IPS DF 6.9 (cell line): ENCODE measurements around the gene ACER3.

Experiments
- DNase-seq: peaks from one replicate; pipeline ENCODE4 v3.0.0-alpha.2; 2013; ENCODE audit warnings: low read depth, low spot score
- H3K27ac ChIP-seq: one replicate; pipeline ENCODE4 v1.5.1; 2013; ENCODE audit warnings: low read length, control low read depth
- H3K27me3 ChIP-seq: 2 replicates; pipeline ENCODE4 v1.6.1; 2013; ENCODE audit warnings: mild to moderate bottlenecking, low read length; ENCODE audit not compliant: control insufficient read depth, insufficient read depth
- H3K36me3 ChIP-seq: 2 replicates; pipeline ENCODE4 v1.6.1; 2013; ENCODE audit warnings: low read length; ENCODE audit not compliant: control insufficient read depth, insufficient read depth
- H3K4me1 ChIP-seq: 2 replicates; pipeline ENCODE4 v1.6.1; 2013; ENCODE audit warnings: low read length; ENCODE audit not compliant: control insufficient read depth, insufficient read depth
- H3K4me3 ChIP-seq: 2 replicates; pipeline ENCODE4 v1.5.1; 2013; ENCODE audit warnings: mild to moderate bottlenecking, low read length
- H3K9me3 ChIP-seq: 2 replicates; pipeline ENCODE4 v1.6.1; 2013; ENCODE audit warnings: low read length, inconsistent platforms; ENCODE audit not compliant: control insufficient read depth, insufficient read depth
- WGBS: extraction: QIAGEN DNeasy Blood & Tissue Kit; methylation state at CpG from one replicate; pipeline ENCODE4 v1.1.7; 2013; ENCODE audit warnings: mixed read lengths, missing lambda C conversion rate; ENCODE audit not compliant: insufficient read length, insufficient coverage; 5-methylcytosine and 5-hydroxymethylcytosine counted together

The ACER3 gene

GRCh38 chr11:77036398-77036797, 175.7 kb downstream of the ACER3 start:
- H3K9me3 ChIP-seq, result no peaks in the 10 kb centered on the region
- peaks cover 2% of the 10 kb centered on the region; the same call in 1 of the 2 replicates for H3K4me1 ChIP-seq
- no peak for DNase-seq
- no peak overlapping the region for H3K4me3 ChIP-seq
- WGBS, result no CpG with 5 or more reads among the region's 5 CpGs
- H3K27ac ChIP-seq, result no peak overlapping the region
- no peaks in the 10 kb centered on the region for H3K36me3 ChIP-seq
- H3K27me3 ChIP-seq, result peaks cover 12% of the 10 kb centered on the region; the same call in 1 of the 2 replicates

DNA sequence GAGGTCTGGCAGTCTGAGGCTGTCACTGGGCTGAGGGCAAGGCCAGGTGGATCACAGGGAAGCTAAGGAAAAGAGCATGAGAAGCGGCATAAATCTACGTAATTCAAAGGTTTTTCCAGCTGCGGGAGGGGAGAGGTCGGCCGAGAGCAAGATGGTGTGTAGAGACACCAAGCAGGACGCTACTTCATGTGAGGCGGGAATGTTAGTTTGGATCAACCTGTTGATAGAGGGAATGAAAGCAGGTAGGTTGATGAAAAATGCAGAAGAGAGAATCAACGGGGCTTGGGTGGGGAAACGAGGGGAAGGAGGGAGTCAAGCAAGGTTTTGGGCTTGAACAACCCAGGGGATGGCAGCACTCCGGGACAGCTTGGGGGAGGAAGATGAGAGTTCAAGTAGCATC, 176.3 kb downstream of the ACER3 start:
- WGBS, result no CpG with 5 or more reads among the region's 10 CpGs
- peaks cover 12% of the 10 kb centered on the region; the same call in 1 of the 2 replicates for H3K27me3 ChIP-seq
- peaks cover 2% of the 10 kb centered on the region; the same call in 1 of the 2 replicates for H3K4me1 ChIP-seq
- no peak for DNase-seq
- no peak overlapping the region for H3K27ac ChIP-seq
- H3K36me3 ChIP-seq, result no peaks in the 10 kb centered on the region
- no peak overlapping the region for H3K4me3 ChIP-seq
- no peaks in the 10 kb centered on the region for H3K9me3 ChIP-seq

GRCh38 chr11:77038029-77038824, 177.5 kb downstream of the ACER3 start:
- DNase-seq, result no peak
- H3K27ac ChIP-seq, result no peak overlapping the region
- no peaks in the 10 kb centered on the region for H3K9me3 ChIP-seq
- no peaks in the 10 kb centered on the region for H3K36me3 ChIP-seq
- H3K4me1 ChIP-seq, result peaks cover 2% of the 10 kb centered on the region; the same call in 1 of the 2 replicates
- WGBS, result no CpG with 5 or more reads among the region's 10 CpGs
- H3K4me3 ChIP-seq, result no peak overlapping the region
- H3K27me3 ChIP-seq, result peaks cover 12% of the 10 kb centered on the region; the same call in 1 of the 2 replicates

DNA sequence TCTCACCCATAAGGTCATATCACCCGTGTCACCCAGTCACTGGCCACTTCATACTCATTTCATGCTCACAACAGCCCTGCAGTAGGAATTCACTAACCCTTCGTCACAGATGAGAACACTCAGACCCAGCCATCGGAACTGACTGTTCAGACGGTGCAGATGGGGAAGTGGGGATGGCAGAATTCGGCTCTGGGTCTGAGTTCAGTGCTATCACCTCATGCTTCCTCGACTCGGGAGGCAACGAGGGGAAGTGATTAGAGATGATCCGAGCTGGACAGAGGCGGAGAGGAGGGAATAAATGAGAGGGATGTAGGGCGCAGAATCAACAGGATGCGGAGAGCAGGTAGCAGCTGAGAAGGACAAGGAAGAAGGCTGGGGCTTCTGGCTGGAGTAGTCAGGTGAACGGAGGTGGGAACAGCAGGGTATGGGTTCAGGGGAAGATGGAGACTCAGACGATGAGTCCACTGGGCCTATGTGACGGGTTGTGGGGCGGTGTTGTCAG, 178.2 kb downstream of the ACER3 start:
- Histone ChIP-seq H3K4me3 (no peak overlapping the region), H3K9me3 (no peaks in the 10 kb centered on the region), H3K36me3 (no peaks in the 10 kb centered on the region), H3K27ac (no peak overlapping the region), H3K4me1 (peaks cover 2% of the 10 kb centered on the region; the same call in 1 of the 2 replicates), H3K27me3 (peaks cover 12% of the 10 kb centered on the region; the same call in 1 of the 2 replicates)
- DNase-seq, result no peak
- WGBS, result no CpG with 5 or more reads among the region's 16 CpGs

GRCh38 chr11:77039491-77040400, 179.0 kb downstream of the ACER3 start:
- no CpG with 5 or more reads among the region's 109 CpGs for WGBS
- DNase-seq, result no peak
- H3K9me3 ChIP-seq, result no peaks in the 10 kb centered on the region
- peak overlapping the region; percentile 11 for H3K4me3 ChIP-seq
- peaks cover 2% of the 10 kb centered on the region; the same call in 1 of the 2 replicates for H3K4me1 ChIP-seq
- peaks cover 12% of the 10 kb centered on the region; the same call in 1 of the 2 replicates for H3K27me3 ChIP-seq
- no peak overlapping the region for H3K27ac ChIP-seq
- no peaks in the 10 kb centered on the region for H3K36me3 ChIP-seq

- Histone ChIP-seq H3K36me3 (no peaks in the 10 kb centered on the region), H3K9me3 (no peaks in the 10 kb centered on the region), H3K27me3 (peaks cover 12% of the 10 kb centered on the region; the same call in 1 of the 2 replicates), H3K27ac (no peak overlapping the region), H3K4me1 (peaks cover 2% of the 10 kb centered on the region; the same call in 1 of the 2 replicates), H3K4me3 (no peak overlapping the region)
- no peak for DNase-seq
- no CpG with 5 or more reads among the region's 37 CpGs for WGBS
These were observed 179.7 kb downstream of the ACER3 start for GRCh38 chr11:77040401-77040777.

DNA sequence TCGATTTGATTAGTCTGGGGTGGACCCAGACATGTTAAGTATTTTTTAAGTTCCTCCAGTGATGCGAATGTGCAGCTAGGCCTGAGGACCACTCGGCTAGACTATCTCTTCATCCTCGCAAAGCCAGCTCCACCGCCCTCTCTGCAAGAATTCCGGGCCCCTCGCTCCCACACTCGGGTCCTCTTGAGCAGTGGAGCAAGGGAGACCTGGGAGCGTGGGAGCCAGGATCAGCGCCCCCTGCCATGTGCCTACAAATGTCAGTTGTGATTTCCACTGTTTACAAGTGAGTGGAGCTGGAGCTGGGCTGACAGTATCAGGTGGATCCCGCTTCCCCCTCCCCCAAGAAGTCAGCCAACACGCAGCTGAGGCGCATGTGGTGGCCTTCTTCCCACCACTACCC, 180.2 kb downstream of the ACER3 start:
- DNase-seq, result no peak
- H3K27ac ChIP-seq, result no peak overlapping the region
- no peaks in the 10 kb centered on the region for H3K9me3 ChIP-seq
- no CpG with 5 or more reads among the region's 13 CpGs for WGBS
- peaks cover 2% of the 10 kb centered on the region; the same call in 1 of the 2 replicates for H3K4me1 ChIP-seq
- no peak overlapping the region for H3K4me3 ChIP-seq
- H3K36me3 ChIP-seq, result no peaks in the 10 kb centered on the region
- H3K27me3 ChIP-seq, result peaks cover 13% of the 10 kb centered on the region; the same call in 1 of the 2 replicates

- Histone ChIP-seq H3K4me3 (no peak overlapping the region), H3K4me1 (peaks cover 2% of the 10 kb centered on the region; the same call in 1 of the 2 replicates), H3K36me3 (no peaks in the 10 kb centered on the region), H3K27ac (no peak overlapping the region), H3K9me3 (no peaks in the 10 kb centered on the region), H3K27me3 (peaks cover 13% of the 10 kb centered on the region; the same call in 1 of the 2 replicates)
- no peak for DNase-seq
- WGBS, result no CpG with 5 or more reads among the region's 13 CpGs
These were observed 181.5 kb downstream of the ACER3 start for GRCh38 chr11:77042111-77042726.

DNA sequence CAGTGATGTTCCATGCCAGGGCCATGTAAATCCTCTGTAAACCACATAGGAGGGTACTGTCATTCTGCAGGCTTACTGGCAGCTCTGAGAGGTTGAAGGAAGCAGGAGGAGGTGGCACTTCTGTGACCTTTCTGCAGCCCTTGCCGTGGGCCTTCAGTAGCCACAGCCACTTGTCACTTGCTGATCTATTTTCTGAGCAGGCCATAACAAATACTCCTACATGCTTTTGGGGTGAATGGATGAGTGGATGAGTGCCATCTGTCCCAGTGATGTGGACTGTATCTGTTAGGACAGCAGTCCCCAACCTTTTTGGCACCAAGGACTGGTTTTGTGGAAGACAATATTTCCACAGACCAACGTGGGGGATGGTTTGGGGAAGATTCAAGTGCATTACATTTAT, 183.6 kb downstream of the ACER3 start:
- DNase-seq, result no peak
- H3K36me3 ChIP-seq, result no peaks in the 10 kb centered on the region
- peaks cover 9% of the 10 kb centered on the region; the same call in 1 of the 2 replicates for H3K27me3 ChIP-seq
- H3K4me1 ChIP-seq, result peaks cover 2% of the 10 kb centered on the region; the same call in 1 of the 2 replicates
- no peak overlapping the region for H3K27ac ChIP-seq
- H3K9me3 ChIP-seq, result no peaks in the 10 kb centered on the region
- H3K4me3 ChIP-seq, result no peak overlapping the region
- no CpG with 5 or more reads among the region's 2 CpGs for WGBS
